DOHH2 (cell line): ENCODE data around the gene NUP62.

Source experiments
- CTCF ChIP-seq: fragments of 200-600 bp; sonication (generic); IDR thresholded peaks from one replicate; pipeline ENCODE4 v1.5.1; 2014; ENCODE audit warnings: antibody characterized with exemption, mild to moderate bottlenecking, low read depth, low read length; ENCODE audit not compliant: poor library complexity, severe bottlenecking
- EZH2phosphoT487 ChIP-seq: fragments of 200-600 bp; sonication (generic); IDR thresholded peaks from 2 replicates; pipeline ENCODE4 v1.6.1; 2017; ENCODE audit warnings: borderline replicate concordance, mild to moderate bottlenecking, antibody characterized with exemption, low read length, moderate library complexity, mixed read lengths

- TF ChIP-seq CTCF (no peak), EZH2phosphoT487 (no peak)
These were observed 2.7 kb upstream of the NUP62 start for GRCh38 chr19:49932041-49932451.
